GM19240 (cell line): ENCODE data around the gene LNPEP.

Experiments used
- DNase-seq: peaks from one replicate; pipeline ENCODE4 v3.0.0; 2011; ENCODE audit warnings: low spot score; ENCODE audit not compliant: insufficient read length

Gene LNPEP

DNA sequence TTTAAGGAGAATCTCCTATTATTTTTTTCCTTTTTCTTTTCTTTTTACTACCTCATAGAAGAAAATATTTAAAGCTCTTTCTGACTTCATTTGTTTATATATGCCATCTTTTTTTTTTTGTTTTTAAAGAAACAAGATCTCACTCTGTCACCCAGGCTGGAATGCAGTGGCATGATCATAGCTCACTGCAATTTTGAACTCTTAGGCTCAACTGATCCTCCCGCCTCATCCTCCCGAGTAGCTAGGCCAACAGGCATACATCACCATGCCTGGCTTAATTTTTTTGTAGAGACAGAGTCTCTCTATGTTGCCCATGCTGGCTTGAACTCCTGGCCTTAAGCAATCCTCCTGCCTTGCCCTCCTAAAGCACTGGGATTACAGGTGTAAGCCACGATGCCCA lies 59.5 kb downstream of the LNPEP start:
- no peak for DNase-seq

DNA sequence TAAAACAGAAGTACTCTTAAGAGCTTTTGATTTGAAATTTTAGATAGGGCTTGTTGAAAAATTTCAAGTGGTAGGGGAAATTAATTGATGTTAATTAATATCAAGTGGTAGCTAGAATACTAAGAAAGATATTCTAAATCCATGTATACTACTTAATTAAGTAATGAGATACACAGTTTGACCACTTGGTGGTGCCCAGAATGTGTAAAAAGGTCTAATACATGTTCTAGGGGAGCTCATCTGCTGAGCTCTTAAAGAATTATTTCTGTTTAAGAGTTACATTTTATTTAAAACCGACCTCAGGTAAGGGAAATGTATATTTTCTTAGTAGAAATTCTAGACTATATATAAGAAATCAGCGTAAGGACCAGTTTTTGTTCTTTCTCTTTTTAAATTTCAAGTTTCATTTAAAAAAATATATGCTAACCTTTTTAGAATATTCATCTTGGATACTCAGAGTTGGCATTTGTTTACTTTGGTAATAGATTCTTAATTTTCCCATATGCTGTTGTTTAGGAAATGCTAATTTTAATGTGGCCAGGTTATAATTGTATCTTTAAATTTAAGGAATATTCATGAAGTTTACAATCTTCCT lies 61.5 kb downstream of the LNPEP start:
- peak; percentile 2 for DNase-seq

DNA sequence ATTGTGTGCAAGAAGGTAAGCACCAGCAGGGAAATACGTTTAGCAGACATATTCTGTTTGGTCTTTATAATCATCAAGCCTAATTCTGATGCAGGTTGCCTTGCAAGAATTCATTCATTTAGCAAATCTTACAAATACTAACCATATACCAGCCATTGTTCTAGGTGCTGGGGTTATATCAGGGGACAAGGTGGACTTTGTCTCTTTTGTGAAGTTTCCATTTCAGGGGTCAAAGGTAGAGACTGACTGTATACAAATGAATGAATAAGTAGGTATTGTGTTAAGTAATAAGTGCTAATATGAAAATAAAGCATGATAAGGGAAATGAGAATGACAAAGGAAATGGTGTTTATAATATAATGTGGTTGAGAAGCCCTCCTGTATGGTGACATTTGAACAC lies 64.0 kb downstream of the LNPEP start:
- DNase-seq: no peak

GRCh38 chr5:97000391-97000790 lies 64.5 kb downstream of the LNPEP start:
- no peak for DNase-seq

DNA sequence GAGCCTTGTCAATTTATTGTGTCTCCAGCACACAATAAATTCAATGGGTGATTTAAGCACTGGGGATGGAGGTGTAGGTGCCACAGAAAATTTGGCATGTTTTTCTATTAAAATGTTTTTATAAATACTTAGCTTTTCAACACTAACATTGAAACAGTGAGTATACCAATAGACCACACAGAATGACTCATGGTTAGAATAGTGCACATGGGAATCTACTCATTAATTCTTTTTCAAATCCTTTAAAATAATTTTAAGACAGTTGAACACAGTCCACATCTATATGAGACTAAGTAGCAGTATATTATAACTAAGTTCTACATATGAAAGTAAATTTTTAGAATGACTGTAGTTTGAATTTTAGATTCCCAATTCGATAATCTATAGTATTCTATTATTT lies 67.1 kb downstream of the LNPEP start:
- DNase-seq: no peak

DNA sequence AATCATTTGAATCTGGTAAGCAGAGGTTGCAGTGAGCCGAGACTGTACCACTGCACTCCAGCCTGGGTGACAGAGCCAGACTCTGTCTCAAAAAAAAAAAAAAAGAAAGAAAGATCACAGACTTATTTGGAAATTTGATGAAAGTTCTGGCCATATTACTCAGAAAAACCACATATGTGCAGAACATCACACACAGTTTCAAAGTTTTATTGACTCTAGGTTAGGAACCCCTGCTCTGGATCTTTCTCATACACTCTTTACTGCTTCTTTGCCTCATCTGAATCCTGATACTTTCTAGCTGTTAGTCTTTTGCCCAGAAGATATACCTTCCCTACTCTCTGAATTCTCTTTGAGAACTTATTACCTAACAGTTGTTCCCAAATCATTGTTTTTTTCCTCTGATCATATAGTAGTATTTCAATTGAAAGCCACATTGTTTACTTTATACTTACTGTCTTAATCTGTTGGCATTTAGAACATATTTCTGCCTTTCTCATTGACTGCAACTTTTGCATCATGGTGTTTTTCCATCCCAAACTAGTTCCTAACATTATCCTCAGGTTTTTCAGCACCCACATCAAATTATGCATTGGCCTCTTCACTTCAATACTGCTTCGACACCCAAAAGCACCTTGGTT lies 68.7 kb downstream of the LNPEP start:
- no peak for DNase-seq

DNA sequence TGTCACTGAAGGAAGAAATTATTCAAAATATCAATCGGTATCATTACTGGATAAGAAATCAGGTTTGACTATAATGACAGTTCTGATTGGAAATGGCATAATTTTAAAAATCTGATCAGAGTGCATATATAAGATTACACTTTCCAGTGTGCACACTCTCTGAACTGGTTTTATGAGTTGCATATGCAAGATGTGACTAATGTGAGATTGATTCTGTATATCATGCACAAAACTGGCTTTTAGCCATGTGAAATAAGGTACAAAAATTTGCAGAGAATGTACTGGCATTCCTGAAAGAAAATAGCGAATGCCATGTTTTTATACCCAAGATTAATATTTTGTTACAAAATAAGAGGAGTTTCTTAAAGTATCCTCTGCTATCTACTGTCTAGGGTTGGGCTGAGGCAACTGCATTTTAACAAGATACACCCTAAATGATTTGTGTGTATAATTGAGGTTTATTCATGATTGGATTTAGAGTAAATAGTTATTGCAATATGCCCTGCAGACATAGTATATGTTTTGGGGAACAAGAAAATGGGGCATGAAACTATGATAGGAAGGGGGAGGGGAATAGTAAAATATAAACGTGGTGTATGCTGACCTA lies 70.7 kb downstream of the LNPEP start:
- DNase-seq: no peak

GRCh38 chr5:97009212-97009898 lies 73.5 kb downstream of the LNPEP start:
- DNase-seq: no peak

DNA sequence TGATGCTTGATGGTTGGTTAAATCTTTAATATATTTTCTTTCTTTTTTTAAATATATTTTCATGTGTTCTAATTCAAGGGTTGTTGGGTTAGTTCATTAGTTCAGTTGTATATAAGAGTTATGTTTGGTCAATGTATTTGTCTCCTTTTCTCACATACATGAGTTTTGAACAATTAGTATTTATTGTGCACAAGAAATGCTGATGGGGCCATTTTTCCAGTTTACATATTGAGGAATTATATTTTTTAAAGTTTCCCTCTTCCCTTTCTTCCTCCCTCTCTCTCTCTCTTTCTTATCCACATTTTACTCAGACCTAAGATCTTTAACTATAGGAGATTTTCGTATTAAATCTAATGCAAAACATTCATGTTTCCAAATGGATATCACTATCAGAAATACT lies 74.0 kb downstream of the LNPEP start:
- DNase-seq: no peak

GRCh38 chr5:97010606-97011005 lies 74.7 kb downstream of the LNPEP start:
- no peak for DNase-seq

GRCh38 chr5:97011567-97011966 lies 75.7 kb downstream of the LNPEP start:
- DNase-seq: no peak

DNA sequence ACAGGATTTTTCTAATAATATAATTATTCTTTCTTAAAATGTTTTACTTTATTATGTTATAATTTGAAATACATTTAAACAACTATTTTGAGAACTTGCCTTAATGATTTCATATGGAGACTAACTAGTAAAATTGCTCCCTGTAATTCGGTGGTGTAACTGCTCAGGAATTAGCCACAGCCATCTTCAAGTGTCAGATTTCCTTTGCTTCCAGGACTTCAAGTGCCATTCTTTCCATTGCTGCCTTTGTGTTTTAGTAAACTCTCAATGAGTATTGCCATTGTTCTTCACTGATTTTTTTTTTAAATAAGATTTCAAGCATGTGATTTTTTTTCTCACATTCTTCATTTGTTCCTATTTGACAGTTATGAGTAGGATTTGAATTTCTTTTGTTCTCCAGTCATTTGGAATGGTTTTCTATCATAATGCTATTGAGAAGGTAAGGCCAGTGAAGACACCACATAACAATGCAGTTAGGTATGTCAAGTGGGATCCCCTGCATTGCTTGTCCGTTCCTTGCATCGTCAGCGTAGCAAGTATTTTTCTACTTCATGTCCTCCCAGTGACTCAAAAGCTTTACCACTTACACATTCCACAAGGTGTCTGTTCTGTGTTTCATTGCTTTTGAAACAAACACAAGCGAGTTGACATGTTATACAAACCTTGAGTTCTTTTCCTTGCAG lies 83.7 kb downstream of the LNPEP start:
- DNase-seq: no peak

- no peak for DNase-seq
Measured at GRCh38 chr5:97021416-97021815, 85.5 kb downstream of the LNPEP start.

DNA sequence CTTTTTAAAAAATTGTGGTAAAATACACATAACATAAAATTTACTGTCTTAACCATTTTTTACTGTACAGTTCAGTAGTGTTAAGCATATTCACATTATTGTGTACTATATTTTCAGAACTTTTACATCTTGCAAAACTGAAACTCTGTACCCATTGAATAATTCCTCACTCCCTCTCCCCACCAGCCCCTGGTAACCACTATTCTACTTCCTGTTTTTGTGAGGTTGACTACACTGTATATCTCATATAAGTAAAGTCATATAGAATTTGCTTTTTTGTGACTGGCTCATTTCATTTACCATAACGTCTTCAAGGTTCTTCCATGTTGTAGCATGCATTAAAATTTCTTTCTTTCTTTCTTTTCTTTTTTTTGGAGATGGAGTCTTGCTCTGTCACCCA lies 87.0 kb downstream of the LNPEP start:
- no peak for DNase-seq

- no peak for DNase-seq
Measured at GRCh38 chr5:97026721-97027120, 90.8 kb downstream of the LNPEP start.

- no peak for DNase-seq
Measured at GRCh38 chr5:97037819-97038218, 101.9 kb downstream of the LNPEP start.

DNA sequence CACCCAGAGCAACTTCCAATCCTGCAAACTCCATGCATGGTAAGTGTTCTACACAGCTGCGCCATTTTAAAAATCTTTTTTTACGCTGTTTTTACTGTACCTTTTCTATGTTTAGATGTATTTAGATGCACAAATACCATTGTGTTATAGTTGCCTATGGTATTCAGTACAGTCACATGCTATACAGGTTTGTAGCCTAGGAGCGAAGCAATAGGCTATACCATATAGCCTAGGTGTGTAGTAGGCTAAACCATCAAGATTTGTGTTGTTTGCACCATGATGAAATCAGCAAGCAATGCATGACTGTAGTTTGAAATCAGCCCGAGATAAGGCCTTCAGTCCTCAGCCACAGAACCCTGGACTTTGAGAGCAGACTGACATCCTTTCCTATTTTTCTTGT lies 105.4 kb downstream of the LNPEP start:
- no peak for DNase-seq

- DNase-seq: no peak
Measured at GRCh38 chr5:97042996-97043395, 107.1 kb downstream of the LNPEP start.

GRCh38 chr5:97043511-97043910 lies 107.6 kb downstream of the LNPEP start:
- DNase-seq: no peak

DNA sequence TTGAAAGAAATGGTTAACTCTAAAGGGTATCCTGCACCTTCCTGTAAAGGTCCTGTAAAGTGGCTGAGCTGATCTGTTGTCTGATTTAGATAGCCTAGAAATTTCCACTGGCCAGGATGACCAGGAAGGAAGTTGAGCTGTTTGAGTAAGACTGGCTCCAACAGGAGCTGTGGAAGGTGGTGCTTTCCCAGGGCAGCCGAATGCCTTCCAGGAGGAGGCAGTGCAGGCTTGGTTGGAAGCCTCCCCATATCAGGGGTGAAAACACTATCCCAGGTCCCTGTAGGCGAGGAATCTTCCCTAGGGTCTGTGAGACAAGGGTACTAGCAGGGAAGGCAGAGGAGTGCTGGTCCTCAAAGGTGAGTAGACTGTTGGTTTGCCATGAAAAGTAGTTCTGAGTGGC lies 108.2 kb downstream of the LNPEP start:
- no peak for DNase-seq

GRCh38 chr5:97046270-97046982 lies 110.5 kb downstream of the LNPEP start:
- no peak for DNase-seq
